Measurements from ENCODE around the gene ITGAD.

GRCh38 chr16:31421587-31421986, 28.5 kb downstream of the ITGAD start:
- no peak for TF ChIP-seq CTCF (IDR thresholded peaks at IDR 0.05; ENCODE audit: insufficient read depth, low read depth, low read length)
- no peak for TF ChIP-seq EZH2 (IDR thresholded peaks at IDR 0.05; ENCODE audit: insufficient read depth, low read length)

Data from astrocyte (in vitro differentiated cells and primary cell).